ENCODE data around the gene SLC9A1. TPM values are rescaled to one million over a fixed set of nuclear protein-coding genes. Genes with fewer than 3 reads are reported as not detected.

SLC9A1 gene
- total RNA-seq, 2 experiments from 2014 or later, result 5.8 to 19.2 TPM

DNA sequence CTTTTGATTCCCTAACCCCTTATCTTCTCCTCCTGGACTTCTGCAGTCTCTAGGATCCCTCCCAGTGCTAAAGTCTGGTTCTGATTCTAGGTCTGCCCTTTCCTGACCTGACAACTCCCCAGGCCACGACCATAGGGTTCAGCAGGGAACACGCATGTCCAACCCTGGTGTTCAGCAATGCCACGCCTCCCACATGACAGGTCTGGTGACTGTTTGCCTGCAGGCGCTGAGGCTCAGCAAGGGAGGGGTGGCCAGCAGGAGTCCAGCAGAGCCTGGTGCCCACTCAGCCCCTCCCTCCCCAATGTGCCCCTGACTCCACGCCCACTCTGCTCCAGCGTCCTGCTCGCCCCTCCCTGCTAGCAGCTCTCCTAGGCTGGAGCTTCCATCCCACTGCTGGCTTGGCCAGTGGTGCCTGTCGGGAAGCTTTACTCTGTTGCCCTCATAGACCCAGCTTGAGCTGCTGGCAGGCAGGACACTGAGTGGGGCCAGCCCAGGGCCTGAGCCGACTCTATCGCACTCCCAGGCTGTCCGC is 17.3 kb downstream of the SLC9A1 start:
- H3K79me2 ChIP-seq (ENCODE audit: insufficient read depth, low read depth, low read length), result peaks cover 4% of the 10 kb centered on the region; the same call in 1 of the 2 replicates
- no peaks in the 10 kb centered on the region for H3K9me2 ChIP-seq (ENCODE audit: insufficient read depth, low read length)
- no TSS peak for BruUV-seq (replicated peaks)
- CTCF ChIA-PET (ENCODE audit: unreplicated experiment), result interaction anchor here (0.5 to 2.0 kb wide), 2 partner anchors 17 to 93 kb away, joined by 3 to 6 read pairs; partner anchors contain the start of gene SLC9A1
- H3K27ac ChIP-seq (ENCODE audit: low read depth, low read length, poor library complexity, severe bottlenecking), result peak overlapping the region; percentile 78
- H3K9me3 ChIP-seq (ENCODE audit: low read length), result no peaks in the 10 kb centered on the region
- no peak for DNase-seq (ENCODE audit: low spot score)
- peaks cover 53% of the 10 kb centered on the region for H3K4me1 ChIP-seq (ENCODE audit: insufficient read depth, low read length, poor library complexity, severe bottlenecking)
- no peaks in the 10 kb centered on the region; the same call in 1 of the 2 replicates for H3K36me3 ChIP-seq (ENCODE audit: insufficient read depth, low read length)
- no peak for TF ChIP-seq EZH2phosphoT487 (IDR thresholded peaks at IDR 0.05; ENCODE audit: borderline replicate concordance, low read depth, low read length)
- TF ChIP-seq, protein P1, sequence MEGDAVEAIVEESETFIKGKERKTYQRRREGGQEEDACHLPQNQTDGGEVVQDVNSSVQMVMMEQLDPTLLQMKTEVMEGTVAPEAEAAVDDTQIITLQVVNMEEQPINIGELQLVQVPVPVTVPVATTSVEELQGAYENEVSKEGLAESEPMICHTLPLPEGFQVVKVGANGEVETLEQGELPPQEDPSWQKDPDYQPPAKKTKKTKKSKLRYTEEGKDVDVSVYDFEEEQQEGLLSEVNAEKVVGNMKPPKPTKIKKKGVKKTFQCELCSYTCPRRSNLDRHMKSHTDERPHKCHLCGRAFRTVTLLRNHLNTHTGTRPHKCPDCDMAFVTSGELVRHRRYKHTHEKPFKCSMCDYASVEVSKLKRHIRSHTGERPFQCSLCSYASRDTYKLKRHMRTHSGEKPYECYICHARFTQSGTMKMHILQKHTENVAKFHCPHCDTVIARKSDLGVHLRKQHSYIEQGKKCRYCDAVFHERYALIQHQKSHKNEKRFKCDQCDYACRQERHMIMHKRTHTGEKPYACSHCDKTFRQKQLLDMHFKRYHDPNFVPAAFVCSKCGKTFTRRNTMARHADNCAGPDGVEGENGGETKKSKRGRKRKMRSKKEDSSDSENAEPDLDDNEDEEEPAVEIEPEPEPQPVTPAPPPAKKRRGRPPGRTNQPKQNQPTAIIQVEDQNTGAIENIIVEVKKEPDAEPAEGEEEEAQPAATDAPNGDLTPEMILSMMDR (conservative IDR thresholded peaks at IDR 0.05; ENCODE audit: low read length), result no peak
- peak overlapping the region; percentile 94 for H3K4me2 ChIP-seq (ENCODE audit: low read length)
- no peaks in the 10 kb centered on the region for H4K20me1 ChIP-seq (ENCODE audit: insufficient read depth, low read length)
- intact Hi-C loops (cut with micrococcal nuclease; ENCODE audit: unreplicated experiment), result loop anchor here (2.0 kb wide), 2 partner anchors 17 to 25 kb away; partner anchors contain the start of gene SLC9A1
- POLR2A ChIA-PET, result interaction anchor here (0.6 to 7.2 kb wide), 6 partner anchors 10 to 51 kb away, joined by 3 to 48 read pairs (median 3); partner anchors contain the start of gene SLC9A1
- H2AFZ ChIP-seq (ENCODE audit: low read length), result peak overlapping the region; percentile 88; the same call in 1 of the 2 replicates
- H3K4me3 ChIP-seq (ENCODE audit: low read depth, low read length, poor library complexity, severe bottlenecking), result peak overlapping the region; percentile 62

DNA sequence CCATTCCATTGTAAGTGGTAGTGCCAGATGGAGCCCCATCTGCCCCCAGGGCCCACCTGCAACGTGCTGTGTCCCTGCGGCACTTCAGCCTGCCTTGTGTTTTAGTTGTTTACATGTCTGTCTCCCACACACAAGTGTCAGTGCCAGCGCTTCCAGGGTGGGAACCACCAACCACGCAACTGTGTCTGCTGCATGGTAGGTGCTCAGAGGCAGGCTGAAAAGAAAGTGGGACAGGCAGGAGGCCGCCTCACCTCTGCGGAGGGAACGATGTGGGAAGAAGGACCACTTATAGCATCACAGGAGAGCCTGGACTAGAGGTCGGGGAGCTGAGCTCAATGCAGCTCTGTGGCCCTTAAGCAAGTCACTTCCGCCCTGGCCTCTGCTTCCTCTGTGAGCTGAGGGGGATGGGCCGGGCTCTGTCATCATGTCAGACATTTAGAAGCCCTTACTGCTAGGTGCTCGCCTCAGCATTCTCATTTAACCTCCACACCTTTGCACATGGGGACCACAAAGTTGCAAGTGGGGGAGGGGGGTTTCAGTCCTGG is 17.9 kb downstream of the SLC9A1 start:
- no TSS peak for BruUV-seq (replicated peaks)
- H4K20me1 ChIP-seq (ENCODE audit: insufficient read depth, low read length), result no peaks in the 10 kb centered on the region
- H3K27ac ChIP-seq (ENCODE audit: low read depth, low read length, poor library complexity, severe bottlenecking), result peak overlapping the region; percentile 78
- H3K79me2 ChIP-seq (ENCODE audit: insufficient read depth, low read depth, low read length), result peaks cover 4% of the 10 kb centered on the region; the same call in 1 of the 2 replicates
- DNase-seq (ENCODE audit: low spot score), result peak; percentile 86
- TF ChIP-seq, protein P1 (conservative IDR thresholded peaks at IDR 0.05; ENCODE audit: low read length), result no peak
- TF ChIP-seq EZH2phosphoT487 (IDR thresholded peaks at IDR 0.05; ENCODE audit: borderline replicate concordance, low read depth, low read length), result no peak
- H3K36me3 ChIP-seq (ENCODE audit: insufficient read depth, low read length), result no peaks in the 10 kb centered on the region; the same call in 1 of the 2 replicates
- ChIA-PET CTCF (ENCODE audit: unreplicated experiment) (interaction anchor here (0.7 to 2.0 kb wide), 3 partner anchors 15 to 740 kb away, joined by 3 to 6 read pairs (median 6); partner anchors contain the start of gene SLC9A1), POLR2A (interaction anchor here (0.6 to 7.2 kb wide), 4 partner anchors 10 to 25 kb away, joined by 3 to 48 read pairs (median 3); partner anchors contain the start of gene SLC9A1)
- peak overlapping the region; percentile 94 for H3K4me2 ChIP-seq (ENCODE audit: low read length)
- H3K9me3 ChIP-seq (ENCODE audit: low read length), result no peaks in the 10 kb centered on the region
- peak overlapping the region; percentile 62 for H3K4me3 ChIP-seq (ENCODE audit: low read depth, low read length, poor library complexity, severe bottlenecking)
- peak overlapping the region; percentile 88; the same call in 1 of the 2 replicates for H2AFZ ChIP-seq (ENCODE audit: low read length)
- H3K9me2 ChIP-seq (ENCODE audit: insufficient read depth, low read length), result no peaks in the 10 kb centered on the region
- intact Hi-C loops (cut with micrococcal nuclease; ENCODE audit: unreplicated experiment), result loop anchor here (2.0 kb wide), 2 partner anchors 18 to 24 kb away; partner anchors contain the start of gene SLC9A1
- peaks cover 53% of the 10 kb centered on the region for H3K4me1 ChIP-seq (ENCODE audit: insufficient read depth, low read length, poor library complexity, severe bottlenecking)

Data from OCI-LY7 (cell line).